Breast epithelium (tissue), 3 donors: ENCODE measurements around the gene SLC25A44.

Experiments used
- CTCF ChIP-seq, 3 donors: fragments of 450-650 bp; IDR thresholded peaks; one replicate each; pipeline ENCODE4 v1.5.1; 2016 to 2017; ENCODE audit warnings: antibody characterized with exemption in 3 of 3, mild to moderate bottlenecking in 3 of 3, moderate library complexity in 3 of 3
- POLR2A ChIP-seq: fragments of 450-650 bp; IDR thresholded peaks from one replicate; pipeline ENCODE4 v1.6.1; 2016; ENCODE audit warnings: antibody characterized with exemption, mild to moderate bottlenecking, moderate library complexity

GRCh38 chr1:156164125-156164831, 29.6 kb upstream of the SLC25A44 start:
- TF ChIP-seq CTCF (IDR thresholded peaks at IDR 0.05) (no peak), POLR2A (no peak)
